ENCODE measurements around the gene RPS6KL1.

DNA sequence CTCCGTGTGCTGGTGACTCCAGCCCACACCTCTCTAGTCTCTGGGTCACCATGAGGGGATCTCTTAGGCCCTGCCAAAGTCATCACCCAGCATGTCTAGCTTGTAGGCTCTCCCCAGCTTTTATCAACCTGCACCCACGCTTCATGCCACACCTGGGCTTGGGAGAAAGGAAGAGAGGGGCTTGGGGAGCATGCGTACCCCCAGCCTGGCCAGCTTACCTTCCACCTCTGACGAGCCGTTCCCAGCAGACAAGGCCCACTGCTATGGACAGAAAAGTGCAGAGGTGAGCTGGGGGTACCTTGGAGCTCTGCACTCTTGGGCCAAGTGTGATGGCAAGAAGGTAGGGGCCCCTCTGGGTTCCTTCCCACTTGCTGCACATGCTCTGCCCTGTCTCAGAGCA is 30.6 kb upstream of the RPS6KL1 start:
- TF ChIP-seq, protein P1, sequence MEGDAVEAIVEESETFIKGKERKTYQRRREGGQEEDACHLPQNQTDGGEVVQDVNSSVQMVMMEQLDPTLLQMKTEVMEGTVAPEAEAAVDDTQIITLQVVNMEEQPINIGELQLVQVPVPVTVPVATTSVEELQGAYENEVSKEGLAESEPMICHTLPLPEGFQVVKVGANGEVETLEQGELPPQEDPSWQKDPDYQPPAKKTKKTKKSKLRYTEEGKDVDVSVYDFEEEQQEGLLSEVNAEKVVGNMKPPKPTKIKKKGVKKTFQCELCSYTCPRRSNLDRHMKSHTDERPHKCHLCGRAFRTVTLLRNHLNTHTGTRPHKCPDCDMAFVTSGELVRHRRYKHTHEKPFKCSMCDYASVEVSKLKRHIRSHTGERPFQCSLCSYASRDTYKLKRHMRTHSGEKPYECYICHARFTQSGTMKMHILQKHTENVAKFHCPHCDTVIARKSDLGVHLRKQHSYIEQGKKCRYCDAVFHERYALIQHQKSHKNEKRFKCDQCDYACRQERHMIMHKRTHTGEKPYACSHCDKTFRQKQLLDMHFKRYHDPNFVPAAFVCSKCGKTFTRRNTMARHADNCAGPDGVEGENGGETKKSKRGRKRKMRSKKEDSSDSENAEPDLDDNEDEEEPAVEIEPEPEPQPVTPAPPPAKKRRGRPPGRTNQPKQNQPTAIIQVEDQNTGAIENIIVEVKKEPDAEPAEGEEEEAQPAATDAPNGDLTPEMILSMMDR (conservative IDR thresholded peaks at IDR 0.05; ENCODE audit: low read length), result no peak
- no peak for TF ChIP-seq EZH2phosphoT487 (IDR thresholded peaks at IDR 0.05; ENCODE audit: borderline replicate concordance)

Data from Loucy (cell line).